ENCODE results near the gene PTER.

PTER gene

DNA sequence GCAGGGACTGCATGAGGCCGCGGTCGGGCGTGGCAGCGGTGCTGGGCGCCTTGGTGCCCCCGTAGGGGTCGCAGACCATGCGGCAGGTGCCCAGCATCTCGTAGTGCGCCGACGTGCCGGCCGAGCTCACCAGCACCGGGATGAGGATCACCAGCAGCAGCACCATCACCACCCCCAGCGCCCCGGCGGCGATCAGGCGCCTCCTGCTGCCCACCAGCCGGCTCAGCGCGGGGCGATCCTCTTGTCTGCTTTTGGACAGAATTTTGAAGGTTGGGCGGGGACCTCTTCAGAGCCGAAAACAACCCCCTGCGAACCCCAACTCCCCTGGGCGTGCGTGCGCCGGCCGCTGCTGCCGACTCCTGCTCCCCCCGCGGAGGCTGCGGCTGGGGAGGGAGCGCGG lies 84.1 kb downstream of the PTER start:
- Histone ChIP-seq H3K4me3 (peak overlapping the region; percentile 49 to 58), H3K27me3 (peaks cover 0 to 39% of the 10 kb centered on the region in 2 donors)
- no peak for DNase-seq

DNA sequence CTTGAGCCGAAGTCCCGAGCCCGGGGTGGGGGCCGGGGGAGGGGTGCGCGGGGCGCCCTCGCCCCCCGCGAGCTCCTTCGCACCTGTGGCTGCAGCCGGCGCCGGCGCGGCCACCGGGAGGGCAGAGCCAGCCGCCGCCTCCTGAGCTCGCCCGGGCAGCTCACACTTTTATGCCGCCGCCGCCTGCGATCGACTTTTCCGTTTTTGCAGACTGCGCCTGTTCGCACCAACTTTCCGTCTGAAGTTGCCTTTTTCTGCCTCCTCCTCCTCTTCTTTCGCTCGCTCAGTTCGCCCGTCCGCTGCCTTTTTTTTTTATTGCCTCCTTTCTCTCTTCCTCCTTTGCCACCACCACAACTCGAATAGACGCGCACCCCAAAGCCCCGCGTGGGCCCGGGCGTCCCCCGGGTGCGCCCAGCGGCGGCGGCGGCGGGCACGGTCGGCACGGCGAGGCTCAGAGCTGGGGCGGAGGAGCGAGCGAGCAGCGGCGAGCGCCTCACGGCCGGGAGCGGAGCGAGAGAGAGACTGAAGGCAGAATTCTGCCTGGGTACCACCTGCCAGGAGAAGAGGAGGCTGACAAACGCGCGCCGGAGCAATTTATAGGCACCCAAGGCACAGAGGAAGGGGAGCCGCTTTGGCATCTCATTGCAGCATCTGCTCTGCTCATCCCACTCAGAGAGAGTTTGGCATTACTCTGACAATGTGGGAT lies 84.7 kb downstream of the PTER start, which contains the start of gene C1QL3:
Gene C1QL3 (minus strand): TSS at position 569 of the 706 bp plus-strand sequence. CDS start 814 bp downstream, outside the sequence.
- Histone ChIP-seq H3K4me1 (peaks cover 0 to 27% (median 20%) of the 10 kb centered on the region in 4 donors), H3K36me3 (no peaks in the 10 kb centered on the region), H3K9me3 (no peaks in the 10 kb centered on the region), H3K4me3 (peak within 1 kb of the TSS; percentile 49 to 58), H3K27me3 (peaks cover 0 to 39% of the 10 kb centered on the region in 2 donors), H3K27ac (no peak within 1 kb of the TSS)
- DNase-seq = no peak
- intact Hi-C loops (cut with DNase I; ENCODE audit: low total_unique reads) = no loop called here
- TF ChIP-seq, protein P1, sequence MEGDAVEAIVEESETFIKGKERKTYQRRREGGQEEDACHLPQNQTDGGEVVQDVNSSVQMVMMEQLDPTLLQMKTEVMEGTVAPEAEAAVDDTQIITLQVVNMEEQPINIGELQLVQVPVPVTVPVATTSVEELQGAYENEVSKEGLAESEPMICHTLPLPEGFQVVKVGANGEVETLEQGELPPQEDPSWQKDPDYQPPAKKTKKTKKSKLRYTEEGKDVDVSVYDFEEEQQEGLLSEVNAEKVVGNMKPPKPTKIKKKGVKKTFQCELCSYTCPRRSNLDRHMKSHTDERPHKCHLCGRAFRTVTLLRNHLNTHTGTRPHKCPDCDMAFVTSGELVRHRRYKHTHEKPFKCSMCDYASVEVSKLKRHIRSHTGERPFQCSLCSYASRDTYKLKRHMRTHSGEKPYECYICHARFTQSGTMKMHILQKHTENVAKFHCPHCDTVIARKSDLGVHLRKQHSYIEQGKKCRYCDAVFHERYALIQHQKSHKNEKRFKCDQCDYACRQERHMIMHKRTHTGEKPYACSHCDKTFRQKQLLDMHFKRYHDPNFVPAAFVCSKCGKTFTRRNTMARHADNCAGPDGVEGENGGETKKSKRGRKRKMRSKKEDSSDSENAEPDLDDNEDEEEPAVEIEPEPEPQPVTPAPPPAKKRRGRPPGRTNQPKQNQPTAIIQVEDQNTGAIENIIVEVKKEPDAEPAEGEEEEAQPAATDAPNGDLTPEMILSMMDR (IDR thresholded peaks at IDR 0.05) = no peak

More for the DNA sequence above, 84.1 kb downstream of the PTER start:
- Histone ChIP-seq H3K4me1 (peaks cover 0 to 27% (median 20%) of the 10 kb centered on the region in 4 donors), H3K36me3 (no peaks in the 10 kb centered on the region), H3K27ac (no peak overlapping the region), H3K9me3 (no peaks in the 10 kb centered on the region)
- TF ChIP-seq, protein P1 (IDR thresholded peaks at IDR 0.05) = no peak
- intact Hi-C loops (cut with DNase I; ENCODE audit: low total_unique reads) = no loop called here

DNA sequence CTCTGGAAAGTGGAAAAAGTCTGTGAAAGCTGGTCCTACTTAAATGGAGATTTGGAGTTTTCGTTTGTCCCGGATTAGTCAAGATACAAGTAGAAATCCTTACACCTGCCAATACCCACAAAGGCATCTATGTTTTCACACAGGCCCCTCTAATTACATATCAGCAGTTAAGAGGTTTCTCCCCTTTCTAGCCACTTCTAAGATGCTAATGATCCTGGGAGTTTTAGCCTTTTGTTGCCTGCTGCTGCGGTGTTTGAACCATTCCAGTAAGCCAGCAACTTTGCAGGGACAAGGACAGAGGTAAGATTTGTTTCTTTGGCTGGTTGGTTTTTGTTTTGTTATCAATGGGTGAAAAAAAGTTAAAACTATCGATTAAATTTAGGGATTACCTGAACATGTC lies 90.6 kb downstream of the PTER start:
- TF ChIP-seq, protein P1 (IDR thresholded peaks at IDR 0.05) = no peak
- intact Hi-C loops (cut with DNase I; ENCODE audit: low total_unique reads) = no loop called here

DNA sequence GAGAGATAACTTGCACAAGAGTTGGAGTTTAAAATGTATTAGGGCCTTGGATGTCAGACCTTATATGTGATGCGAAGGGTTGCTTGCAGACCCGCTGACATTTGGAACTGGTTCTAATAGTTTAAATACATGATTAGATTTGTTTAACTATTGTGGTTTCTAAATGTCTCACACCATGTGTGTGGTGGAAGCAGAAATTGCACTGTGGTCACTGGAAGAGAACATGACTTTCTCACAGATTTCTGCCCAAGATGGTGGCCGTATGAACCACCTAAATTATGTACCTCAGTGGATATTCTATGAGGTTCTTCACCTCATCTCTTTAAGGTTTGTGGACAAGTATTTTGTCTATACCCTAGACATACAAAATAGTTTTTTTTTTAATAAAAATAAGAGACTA lies 93.0 kb downstream of the PTER start:
- H3K27me3 ChIP-seq = peaks cover 0 to 3% of the 10 kb centered on the region in 2 donors
- no peaks in the 10 kb centered on the region for H3K4me1 ChIP-seq
- no peak overlapping the region for H3K27ac ChIP-seq
- intact Hi-C loops (cut with DNase I; ENCODE audit: low total_unique reads) = no loop called here
- no peaks in the 10 kb centered on the region for H3K9me3 ChIP-seq
- no peaks in the 10 kb centered on the region for H3K36me3 ChIP-seq
- no peak for DNase-seq
- TF ChIP-seq, protein P1 (IDR thresholded peaks at IDR 0.05) = no peak
- no peak overlapping the region for H3K4me3 ChIP-seq

More for the DNA sequence above, 90.6 kb downstream of the PTER start:
- Histone ChIP-seq H3K27ac (no peak overlapping the region), H3K4me1 (no peaks in the 10 kb centered on the region), H3K36me3 (no peaks in the 10 kb centered on the region), H3K27me3 (peaks cover 0 to 6% of the 10 kb centered on the region in 2 donors), H3K9me3 (no peaks in the 10 kb centered on the region), H3K4me3 (no peak overlapping the region)
- no peak for DNase-seq

DNA sequence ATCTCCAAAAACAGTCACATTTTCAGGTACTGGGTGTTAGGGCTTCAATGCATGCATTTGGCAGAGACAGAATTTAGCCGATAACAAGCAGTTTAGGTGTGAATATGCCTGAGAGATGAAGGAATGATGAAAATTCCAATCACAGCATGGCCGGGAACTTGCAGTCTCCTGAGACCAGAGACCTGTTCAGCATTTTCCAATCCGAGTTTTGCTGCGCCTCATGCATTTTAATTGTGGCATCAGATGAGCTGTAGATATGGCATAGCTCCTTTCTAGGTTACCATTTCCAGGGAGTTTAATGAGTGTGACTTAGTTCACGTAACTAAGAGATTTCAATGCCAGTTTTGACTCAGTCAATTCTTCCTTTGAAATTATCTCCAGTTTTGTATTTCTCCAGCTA lies 99.3 kb downstream of the PTER start:
- Histone ChIP-seq H3K36me3 (no peaks in the 10 kb centered on the region), H3K4me1 (no peaks in the 10 kb centered on the region), H3K4me3 (no peak overlapping the region), H3K27ac (no peak overlapping the region), H3K27me3 (peaks cover 0 to 14% of the 10 kb centered on the region in 2 donors), H3K9me3 (no peaks in the 10 kb centered on the region)
- intact Hi-C loops (cut with DNase I; ENCODE audit: low total_unique reads) = no loop called here
- no peak for DNase-seq
- TF ChIP-seq, protein P1 (IDR thresholded peaks at IDR 0.05) = no peak
